Hepatocyte (in vitro differentiated cells): ENCODE data around the gene C10orf143. TPM values are rescaled to one million over a fixed set of nuclear protein-coding genes. Genes with fewer than 3 reads are reported as not detected.

ENCODE experiments used
- DNase-seq: peaks from one replicate; pipeline ENCODE4 v3.0.0-alpha.2; 2016; ENCODE audit warnings: low spot score
- H2AFZ ChIP-seq: fragments of 200-600 bp; sonication (generic); 2 replicates; pipeline ENCODE4 v1.6.0; 2016; ENCODE audit warnings: antibody characterized with exemption, mild to moderate bottlenecking
- H3K27ac ChIP-seq: fragments of 200-600 bp; sonication (generic); 2 replicates; pipeline ENCODE4 v1.5.1; 2016; ENCODE audit warnings: mild to moderate bottlenecking
- H3K27me3 ChIP-seq: fragments of 200-600 bp; sonication (generic); 2 replicates; pipeline ENCODE4 v1.6.1; 2016
- H3K36me3 ChIP-seq: fragments of 200-600 bp; sonication (generic); replicated peaks from 2 replicates; pipeline ENCODE4 v1.5.1; 2016; ENCODE audit warnings: low read depth; ENCODE audit not compliant: insufficient read depth
- H3K4me1 ChIP-seq: fragments of 200-600 bp; sonication (generic); 2 replicates; pipeline ENCODE4 v1.5.1; 2016; ENCODE audit warnings: mild to moderate bottlenecking, moderate library complexity; ENCODE audit not compliant: insufficient read depth
- H3K4me2 ChIP-seq: fragments of 200-600 bp; sonication (generic); 2 replicates; pipeline ENCODE4 v1.6.0; 2016
- H3K4me3 ChIP-seq: fragments of 200-600 bp; sonication (generic); 2 replicates; pipeline ENCODE4 v1.5.1; 2016; ENCODE audit warnings: mild to moderate bottlenecking
- H3K79me2 ChIP-seq: fragments of 200-600 bp; sonication (generic); 2 replicates; pipeline ENCODE4 v1.6.0; 2017; ENCODE audit warnings: mild to moderate bottlenecking
- H3K9me2 ChIP-seq: fragments of 200-600 bp; sonication (generic); replicated peaks from 2 replicates; pipeline ENCODE4 v1.6.0; 2017; ENCODE audit warnings: mild to moderate bottlenecking; ENCODE audit not compliant: insufficient read depth
- H3K9me3 ChIP-seq: fragments of 200-600 bp; sonication (generic); 2 replicates; pipeline ENCODE4 v1.5.1; 2016; ENCODE audit warnings: low read depth, mild to moderate bottlenecking
- H4K20me1 ChIP-seq: fragments of 200-600 bp; sonication (generic); 2 replicates; pipeline ENCODE4 v1.6.0; 2016; ENCODE audit warnings: mild to moderate bottlenecking; ENCODE audit not compliant: insufficient read depth, poor library complexity, severe bottlenecking
- CTCF ChIP-seq: fragments of 200-600 bp; sonication (generic); IDR thresholded peaks from 2 replicates; pipeline ENCODE4 v1.5.1; 2016; ENCODE audit warnings: antibody characterized with exemption, mild to moderate bottlenecking; ENCODE audit not compliant: poor library complexity
- EZH2 ChIP-seq: fragments of 200-600 bp; sonication (generic); IDR thresholded peaks from 2 replicates; pipeline ENCODE4 v1.6.1; 2016; ENCODE audit warnings: antibody characterized with exemption, mild to moderate bottlenecking, borderline replicate concordance
- EZH2phosphoT487 ChIP-seq: fragments of 200-600 bp; sonication (generic); IDR thresholded peaks from one replicate; pipeline ENCODE4 v1.6.1; 2018; ENCODE audit warnings: antibody characterized with exemption, mild to moderate bottlenecking, low read depth, moderate library complexity; ENCODE audit not compliant: unreplicated experiment, severe bottlenecking
- WGBS: methylation state at CpG from one replicate; pipeline ENCODE4 v1.1.6; 2016; ENCODE audit warnings: low lambda C conversion rate; ENCODE audit errors: missing lambda C conversion rate; 5-methylcytosine and 5-hydroxymethylcytosine counted together
- polyA plus RNA-seq: library from polyadenylated mRNA; unstranded; fragments of >200 nt; fragmentation: Nextera tagmentation; extraction: Ambion mirVana; gene quantifications from 2 replicates; pipeline ENCODE4 v1.2.1, GENCODE V29; 2016
- total RNA-seq: library from RNA; depleted of rRNA; stranded (reverse); fragments of >200 nt; gene quantifications from 2 replicates; pipeline ENCODE4 v1.2.3, GENCODE V29; 2014

The C10orf143 gene
- total RNA-seq (0.50 and 2.5 TPM in 2 replicates), polyA plus RNA-seq (3.0 and 3.6 TPM in 2 replicates)

GRCh38 chr10:130110246-130111112 is at the start of gene C10orf143:
TSS of gene C10orf143 (minus strand) at chr10:130110830. CDS start at chr10:130110772, 58 bp downstream.
- Histone ChIP-seq H3K4me1 (peaks cover 5% of the 10 kb centered on the region), H3K27ac (peak within 1 kb of the TSS; percentile 94), H2AFZ (peak within 1 kb of the TSS; percentile 95), H3K27me3 (no peaks in the 10 kb centered on the region), H3K79me2 (peaks cover 20% of the 10 kb centered on the region), H3K9me2 (no peaks in the 10 kb centered on the region), H3K4me2 (peak within 1 kb of the TSS; percentile 90), H3K4me3 (peak within 1 kb of the TSS; percentile 60), H3K9me3 (no peaks in the 10 kb centered on the region), H4K20me1 (no peaks in the 10 kb centered on the region), H3K36me3 (no peaks in the 10 kb centered on the region)
- WGBS, result under 1% methylated on average over 54 of the region's 71 CpGs
- TF ChIP-seq EZH2, result no peak
- TF ChIP-seq CTCF, result no peak
- no peak for TF ChIP-seq EZH2phosphoT487
- DNase-seq, result peak; percentile 98

GRCh38 chr10:130159192-130159794 is 48.7 kb upstream of the C10orf143 start:
- no peak for TF ChIP-seq CTCF
- no peak for TF ChIP-seq EZH2phosphoT487
- TF ChIP-seq EZH2, result no peak
- 86% methylated on average over 2 of the region's 2 CpGs for WGBS
- no peak for DNase-seq
- Histone ChIP-seq H3K4me2 (no peak overlapping the region), H2AFZ (no peak overlapping the region), H3K9me3 (no peaks in the 10 kb centered on the region), H3K27ac (no peak overlapping the region), H4K20me1 (peaks cover 23% of the 10 kb centered on the region), H3K36me3 (no peaks in the 10 kb centered on the region), H3K79me2 (peaks cover 52% of the 10 kb centered on the region), H3K9me2 (no peaks in the 10 kb centered on the region), H3K4me1 (no peaks in the 10 kb centered on the region), H3K27me3 (no peaks in the 10 kb centered on the region), H3K4me3 (no peak overlapping the region)

DNA sequence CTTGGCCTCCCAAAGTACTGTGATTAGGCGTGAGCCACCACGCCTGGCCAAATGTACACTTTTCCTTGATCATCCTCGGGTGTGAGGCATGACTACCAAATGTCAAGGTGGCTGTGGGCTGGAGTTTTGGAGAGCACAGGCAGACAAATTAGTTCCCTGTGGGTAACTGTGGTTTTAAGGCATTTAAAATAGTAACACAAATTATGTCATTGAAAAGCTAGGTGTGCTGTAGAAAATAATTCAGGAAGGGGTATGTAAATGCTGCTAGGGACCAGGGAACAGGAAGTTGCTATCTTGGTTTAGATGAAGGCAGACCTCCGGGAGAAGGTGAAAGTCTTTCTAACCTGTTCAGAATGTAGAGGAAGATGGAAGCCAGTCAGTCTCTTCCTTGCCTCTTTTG is 35.4 kb upstream of the C10orf143 start:
- WGBS, result 94% methylated on average over 4 of the region's 4 CpGs
- Histone ChIP-seq H3K9me2 (no peaks in the 10 kb centered on the region), H2AFZ (no peak overlapping the region), H4K20me1 (peaks cover 54% of the 10 kb centered on the region), H3K4me3 (no peak overlapping the region), H3K27ac (no peak overlapping the region), H3K79me2 (peaks cover 100% of the 10 kb centered on the region), H3K36me3 (no peaks in the 10 kb centered on the region), H3K9me3 (no peaks in the 10 kb centered on the region), H3K4me2 (no peak overlapping the region), H3K27me3 (no peaks in the 10 kb centered on the region), H3K4me1 (no peaks in the 10 kb centered on the region)
- DNase-seq, result no peak
- TF ChIP-seq CTCF (no peak), EZH2 (no peak), EZH2phosphoT487 (no peak)
